Neural progenitor cell (in vitro differentiated cells): ENCODE measurements around the gene GABRA5.

ENCODE experiments used
- CTCF ChIP-seq: fragments of 200-600 bp; sonication (generic); IDR thresholded peaks from 2 replicates; pipeline ENCODE4 v1.5.1; 2017; ENCODE audit warnings: antibody characterized with exemption, mild to moderate bottlenecking
- EZH2 ChIP-seq: fragments of 200-600 bp; sonication (generic); IDR thresholded peaks from 2 replicates; pipeline ENCODE4 v1.6.1; 2017; ENCODE audit warnings: antibody characterized with exemption, mild to moderate bottlenecking, moderate library complexity

DNA sequence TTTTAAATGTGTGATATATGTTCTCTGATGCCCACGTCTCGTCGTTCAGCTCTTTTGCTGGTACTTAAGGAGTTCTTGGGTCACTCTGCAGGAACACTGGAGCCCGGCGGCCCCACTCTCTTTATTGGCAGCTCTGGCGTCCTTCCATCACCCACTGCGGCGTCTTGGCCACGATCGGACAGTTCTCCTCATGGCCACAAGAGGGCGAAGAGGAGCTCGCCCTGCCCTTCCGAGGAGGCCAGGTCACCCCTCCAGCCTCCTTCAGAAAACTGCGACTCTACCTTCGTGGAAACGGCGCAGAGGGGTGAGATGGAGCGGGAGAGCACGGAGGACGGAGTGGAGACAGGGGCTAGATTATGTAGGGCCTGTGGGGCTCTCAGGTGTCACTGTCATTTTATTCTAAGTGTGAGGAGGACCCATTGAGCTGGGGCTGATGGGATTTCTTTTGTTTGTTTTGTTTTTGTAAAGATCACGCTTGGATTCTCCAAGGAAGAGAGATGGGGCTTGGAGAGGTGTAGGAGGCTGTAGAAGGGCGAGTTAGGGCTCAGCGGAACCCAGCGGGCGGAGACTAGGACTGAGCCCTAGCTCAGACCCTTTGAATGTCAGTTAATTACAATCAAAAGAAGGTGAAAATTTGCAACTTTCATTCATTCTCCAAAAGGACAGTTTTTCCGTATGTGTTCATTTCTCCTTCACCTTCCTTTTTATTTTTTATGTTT, 28.0 kb upstream of the GABRA5 start:
- TF ChIP-seq CTCF (peak; percentile 60), EZH2 (no peak)
